NT2/D1 (cell line): Measurements from ENCODE around the gene RAB40C.
A peak's percentile ranks its signal among the peaks of the same experiment; 100 is the strongest.

ENCODE experiments used
- DNase-seq: peaks from one replicate; pipeline ENCODE4 v3.0.0-alpha.2; 2011; ENCODE audit warnings: low read depth, low spot score
- H3K27me3 ChIP-seq: 2 replicates; pipeline ENCODE4 v1.6.0; 2011; ENCODE audit warnings: mild to moderate bottlenecking; ENCODE audit not compliant: insufficient read length, insufficient read depth
- H3K36me3 ChIP-seq: 2 replicates; pipeline ENCODE4 v1.6.1; 2011; ENCODE audit warnings: mild to moderate bottlenecking, low read length, mixed read lengths; ENCODE audit not compliant: insufficient read depth, insufficient read length
- H3K4me1 ChIP-seq: 2 replicates; pipeline ENCODE4 v1.5.1; 2011; ENCODE audit not compliant: insufficient read depth, insufficient read length
- H3K4me3 ChIP-seq: 2 replicates; pipeline ENCODE4 v1.5.1; 2011; ENCODE audit warnings: low read depth; ENCODE audit not compliant: insufficient read length
- H3K9ac ChIP-seq: 2 replicates; pipeline ENCODE4 v1.6.0; 2011; ENCODE audit warnings: low read depth; ENCODE audit not compliant: insufficient read length
- H3K9me3 ChIP-seq: 2 replicates; pipeline ENCODE4 v1.5.1; 2011; ENCODE audit warnings: mild to moderate bottlenecking, low read length; ENCODE audit not compliant: insufficient read depth
- SUZ12 ChIP-seq: IDR thresholded peaks from 2 replicates; pipeline ENCODE4 v1.6.1; 2011; ENCODE audit not compliant: insufficient read length, insufficient read depth; ENCODE audit errors: extremely low read depth
- YY1 ChIP-seq: IDR thresholded peaks from 2 replicates; pipeline ENCODE4 v1.6.1; 2011; ENCODE audit not compliant: insufficient read length, insufficient read depth
- ZNF274 ChIP-seq: IDR thresholded peaks from 2 replicates; pipeline ENCODE4 v1.6.1; 2011; ENCODE audit warnings: mild to moderate bottlenecking, low read depth, low read length

Gene RAB40C

GRCh38 chr16:633336-634050, 43.6 kb downstream of the RAB40C start:
- no peak overlapping the region for H3K9ac ChIP-seq
- TF ChIP-seq ZNF274 (no peak), SUZ12 (no peak), YY1 (no peak)

GRCh38 chr16:634051-634670, 44.3 kb downstream of the RAB40C start:
- no peaks in the 10 kb centered on the region for H3K27me3 ChIP-seq
- TF ChIP-seq YY1 (no peak), ZNF274 (no peak), SUZ12 (no peak)
- peaks cover 44% of the 10 kb centered on the region for H3K4me1 ChIP-seq
- DNase-seq = no peak
- H3K4me3 ChIP-seq = no peak overlapping the region
- peaks cover 30% of the 10 kb centered on the region for H3K36me3 ChIP-seq
- H3K9me3 ChIP-seq = no peaks in the 10 kb centered on the region
- no peak overlapping the region for H3K9ac ChIP-seq

More at GRCh38 chr16:633336-634050, 43.6 kb downstream of the RAB40C start:
- H3K9me3 ChIP-seq = no peaks in the 10 kb centered on the region
- DNase-seq = no peak
- H3K36me3 ChIP-seq = peaks cover 33% of the 10 kb centered on the region
- no peaks in the 10 kb centered on the region for H3K27me3 ChIP-seq
- no peak overlapping the region for H3K4me3 ChIP-seq
- peaks cover 44% of the 10 kb centered on the region for H3K4me1 ChIP-seq

GRCh38 chr16:634996-635395, 45.1 kb downstream of the RAB40C start:
- DNase-seq = no peak

GRCh38 chr16:635573-636205, 45.8 kb downstream of the RAB40C start:
- Histone ChIP-seq H3K36me3 (peaks cover 30% of the 10 kb centered on the region), H3K4me3 (peak overlapping the region; percentile 95), H3K9me3 (no peaks in the 10 kb centered on the region), H3K4me1 (peaks cover 34% of the 10 kb centered on the region), H3K27me3 (no peaks in the 10 kb centered on the region), H3K9ac (peak overlapping the region; percentile 99)
- DNase-seq = no peak
- no peak for TF ChIP-seq YY1
- TF ChIP-seq SUZ12 = no peak
- no peak for TF ChIP-seq ZNF274

More at GRCh38 chr16:634996-635395, 45.1 kb downstream of the RAB40C start:
- H3K4me1 ChIP-seq = peaks cover 37% of the 10 kb centered on the region
- peaks cover 30% of the 10 kb centered on the region for H3K36me3 ChIP-seq
- H3K27me3 ChIP-seq = no peaks in the 10 kb centered on the region
- H3K4me3 ChIP-seq = peak overlapping the region; percentile 95
- peak overlapping the region; percentile 99 for H3K9ac ChIP-seq
- TF ChIP-seq ZNF274 (no peak), SUZ12 (no peak), YY1 (no peak)
- H3K9me3 ChIP-seq = no peaks in the 10 kb centered on the region

GRCh38 chr16:636206-637080, 46.6 kb downstream of the RAB40C start, which contains the start of gene METTL26:
METTL26 (minus strand) TSS chr16:636305; CDS start chr16:636290, 15 bp downstream.
- Histone ChIP-seq H3K27me3 (no peaks in the 10 kb centered on the region), H3K4me1 (peaks cover 28% of the 10 kb centered on the region), H3K9me3 (no peaks in the 10 kb centered on the region), H3K9ac (peak within 1 kb of the TSS; percentile 99), H3K4me3 (peak within 1 kb of the TSS; percentile 95), H3K36me3 (peaks cover 30% of the 10 kb centered on the region)
- TF ChIP-seq YY1 (no peak), ZNF274 (no peak), SUZ12 (no peak)
- peak; percentile 89 for DNase-seq

GRCh38 chr16:637081-638018, 47.5 kb downstream of the RAB40C start:
- Histone ChIP-seq H3K36me3 (peaks cover 26% of the 10 kb centered on the region), H3K9ac (peak overlapping the region; percentile 82), H3K4me3 (peak overlapping the region; percentile 95), H3K4me1 (peaks cover 28% of the 10 kb centered on the region), H3K9me3 (no peaks in the 10 kb centered on the region), H3K27me3 (peaks cover under 1% of the 10 kb centered on the region)
- DNase-seq = no peak
- TF ChIP-seq SUZ12 (no peak), YY1 (no peak), ZNF274 (no peak)
